Endometrial microvascular endothelial cells (primary cell): ENCODE measurements around the gene TPBGL. TPM values are rescaled to one million over a fixed set of nuclear protein-coding genes. Genes with fewer than 3 reads are reported as not detected.

Experiments used
- in situ Hi-C: cut with HindIII; loops from 2 replicates; pipeline ENCODE4 v1.10.0; 2017; ENCODE audit warnings: low sequenced_read_pairs, low pct_unique_long_range_greater_than_20kb; ENCODE audit errors: inconsistent ontology term
- total RNA-seq: library from RNA; depleted of rRNA; stranded (reverse); fragments of >200 nt; gene quantifications from one replicate; pipeline ENCODE4 v1.2.3, GENCODE V29; 2015; ENCODE audit errors: inconsistent ontology term

Gene TPBGL
- total RNA-seq, 1 donor from 2014 or later = not detected

DNA sequence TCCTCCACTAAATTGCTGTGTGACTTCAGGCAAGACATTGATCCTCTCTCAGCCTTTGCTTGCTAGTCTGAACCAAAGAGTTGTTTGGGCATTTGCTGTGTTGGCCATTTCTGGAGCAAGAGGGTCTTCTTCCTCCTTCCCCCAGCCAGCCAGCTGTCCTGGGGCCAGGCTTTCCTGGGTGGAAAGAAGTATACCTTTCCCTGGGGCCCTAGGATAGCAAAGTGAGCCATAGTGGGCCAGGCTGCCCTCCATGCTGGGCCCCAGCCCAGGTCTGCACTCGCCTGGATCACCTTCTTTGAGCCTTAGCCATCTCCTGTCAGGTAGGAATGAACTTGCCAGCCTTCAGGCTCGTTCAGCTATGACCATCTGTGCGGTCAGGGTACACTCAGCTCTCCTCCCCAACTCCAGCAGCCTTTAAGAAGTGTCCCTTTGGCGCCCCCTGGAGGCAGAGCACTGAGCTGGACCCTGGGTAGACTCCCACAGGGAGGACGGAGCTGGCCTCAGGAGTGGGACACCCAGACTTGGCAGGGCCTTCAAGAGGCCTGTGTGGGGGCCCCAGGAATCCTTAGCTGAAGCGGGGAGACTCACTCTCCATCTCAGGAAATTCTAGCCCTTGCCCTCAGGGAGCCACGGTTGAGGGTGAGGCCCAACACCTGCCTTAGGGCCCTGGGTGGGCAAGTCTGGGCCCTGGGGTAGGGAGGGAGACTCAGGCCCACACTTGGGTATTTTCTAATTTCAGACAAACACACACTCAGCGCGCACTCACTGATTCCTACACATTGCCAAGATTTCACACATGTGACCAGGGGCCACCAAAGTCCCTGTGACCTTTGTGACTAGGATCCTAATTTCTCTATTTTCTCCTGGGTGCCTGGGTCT is 35.6 kb upstream of the TPBGL start:
- in situ Hi-C loops = no loop called here

GRCh38 chr11:75205564-75206020 is 35.0 kb upstream of the TPBGL start:
- in situ Hi-C loops = no loop called here

DNA sequence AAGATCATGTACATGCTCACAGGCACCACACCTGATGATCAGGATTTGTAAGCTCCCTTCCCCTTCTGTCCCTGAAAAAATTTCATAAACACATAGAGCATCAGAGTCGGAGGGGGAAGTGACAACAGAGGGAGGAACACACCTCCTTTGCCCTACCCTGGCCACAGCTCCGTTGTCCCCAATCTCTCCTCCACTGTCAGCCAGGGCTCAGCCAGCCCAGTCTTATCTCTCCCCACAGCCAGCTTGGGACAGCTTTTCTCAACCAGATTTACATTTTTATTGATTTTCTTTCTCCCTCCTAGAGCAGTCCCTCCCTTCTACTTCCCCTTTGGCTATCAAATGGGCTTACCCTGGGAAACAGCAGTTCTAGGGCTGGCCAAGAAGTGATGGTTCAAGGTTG is 32.1 kb upstream of the TPBGL start:
- in situ Hi-C loops = no loop called here

GRCh38 chr11:75212411-75212810 is 28.2 kb upstream of the TPBGL start:
- in situ Hi-C loops = no loop called here

GRCh38 chr11:75214411-75214821 is 26.2 kb upstream of the TPBGL start:
- in situ Hi-C loops = no loop called here

GRCh38 chr11:75214843-75215242 is 25.7 kb upstream of the TPBGL start:
- in situ Hi-C loops = no loop called here

DNA sequence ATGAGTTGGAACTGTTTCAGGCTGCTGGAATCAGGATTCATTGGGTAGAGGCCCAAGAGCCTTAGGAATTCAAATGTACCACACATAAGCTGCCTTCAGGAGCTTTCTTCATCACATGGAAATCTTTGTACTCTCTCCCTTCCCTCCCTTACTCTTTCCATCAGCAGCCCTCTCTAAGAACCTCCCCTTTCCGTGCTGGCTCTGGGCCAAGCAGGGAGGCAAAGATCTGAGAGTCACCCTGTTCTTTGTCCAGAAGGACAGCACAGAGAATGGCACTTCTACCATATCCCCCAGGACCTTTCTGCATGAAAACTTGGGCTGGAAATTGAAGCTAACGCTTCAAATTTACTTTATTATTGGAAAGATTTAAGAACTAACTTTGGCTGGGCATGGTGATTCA is 20.7 kb upstream of the TPBGL start:
- in situ Hi-C loops = no loop called here

GRCh38 chr11:75223954-75224643 is 16.5 kb upstream of the TPBGL start:
- in situ Hi-C loops = no loop called here

DNA sequence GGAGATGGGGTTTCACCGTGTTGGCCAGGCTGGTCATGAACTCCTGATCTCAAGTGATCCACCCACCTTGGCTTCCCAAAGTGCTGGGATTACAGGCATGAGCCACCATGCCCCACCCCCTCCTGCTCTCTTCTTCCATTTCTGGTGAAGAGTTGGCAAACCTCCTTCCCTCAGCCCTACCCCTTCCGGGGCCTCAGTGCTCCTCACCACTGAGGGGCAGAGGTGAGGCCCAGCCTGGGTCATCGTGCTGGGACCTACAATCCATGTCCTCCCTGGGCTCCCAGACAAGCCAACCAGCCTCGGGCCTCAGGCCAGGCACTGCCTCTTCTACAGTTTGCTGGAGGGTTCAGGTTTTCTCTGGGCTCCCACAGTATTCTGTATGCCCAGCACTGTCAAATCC is 14.8 kb upstream of the TPBGL start:
- in situ Hi-C loops = loop anchor here (25.0 kb wide), 1 partner anchor 213 kb away; no protein-coding TSS in a partner anchor

- in situ Hi-C loops = loop anchor here (25.0 kb wide), 1 partner anchor 217 kb away; no protein-coding TSS in a partner anchor
These were observed 11.1 kb upstream of the TPBGL start for GRCh38 chr11:75229466-75229865.

GRCh38 chr11:75230621-75231020 is 10.0 kb upstream of the TPBGL start:
- in situ Hi-C loops = loop anchor here (25.0 kb wide), 1 partner anchor 218 kb away; no protein-coding TSS in a partner anchor

DNA sequence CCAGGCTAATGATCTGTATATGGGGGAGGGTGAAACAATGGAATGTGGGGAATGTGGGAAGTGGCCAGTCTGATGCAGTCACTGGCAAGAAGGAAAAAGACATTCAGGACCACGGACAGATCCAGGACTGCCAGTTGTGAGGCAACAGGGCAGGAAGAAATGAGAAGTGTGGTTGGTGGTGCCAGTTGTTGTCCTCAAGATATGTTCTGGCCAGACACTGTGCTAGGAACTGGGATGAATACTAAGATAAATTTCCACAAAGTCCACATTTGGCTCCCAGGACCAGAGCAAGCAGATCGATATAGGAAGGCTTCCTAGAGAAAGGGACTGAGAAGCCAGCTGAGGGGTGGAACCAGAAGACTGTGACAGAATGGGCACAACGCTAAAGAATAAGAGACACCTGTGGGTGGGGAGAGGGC is 6.8 kb upstream of the TPBGL start:
- in situ Hi-C loops = loop anchor here (25.0 kb wide), 1 partner anchor 221 kb away; no protein-coding TSS in a partner anchor

DNA sequence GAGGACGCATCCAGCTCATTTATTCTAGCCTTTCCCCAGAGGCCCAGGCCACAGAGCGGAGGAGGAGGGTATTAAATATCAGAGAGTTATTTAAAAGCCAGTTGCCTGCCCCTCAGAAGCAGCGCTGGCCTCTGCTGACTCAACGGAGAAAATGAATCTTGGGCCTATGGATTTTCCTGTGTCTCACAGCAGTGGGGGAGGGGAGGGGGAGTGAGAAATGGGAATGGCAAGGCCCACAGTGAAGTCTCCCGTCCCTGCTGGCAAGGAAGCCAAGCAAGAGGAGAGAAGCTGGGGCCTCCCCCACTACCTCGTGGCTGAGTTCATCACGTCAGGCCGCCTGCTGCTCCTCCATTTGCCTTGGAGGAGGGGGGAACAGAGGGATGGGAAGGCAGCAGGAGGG is 4.5 kb upstream of the TPBGL start:
- in situ Hi-C loops = loop anchor here (25.0 kb wide), 1 partner anchor 224 kb away; no protein-coding TSS in a partner anchor

DNA sequence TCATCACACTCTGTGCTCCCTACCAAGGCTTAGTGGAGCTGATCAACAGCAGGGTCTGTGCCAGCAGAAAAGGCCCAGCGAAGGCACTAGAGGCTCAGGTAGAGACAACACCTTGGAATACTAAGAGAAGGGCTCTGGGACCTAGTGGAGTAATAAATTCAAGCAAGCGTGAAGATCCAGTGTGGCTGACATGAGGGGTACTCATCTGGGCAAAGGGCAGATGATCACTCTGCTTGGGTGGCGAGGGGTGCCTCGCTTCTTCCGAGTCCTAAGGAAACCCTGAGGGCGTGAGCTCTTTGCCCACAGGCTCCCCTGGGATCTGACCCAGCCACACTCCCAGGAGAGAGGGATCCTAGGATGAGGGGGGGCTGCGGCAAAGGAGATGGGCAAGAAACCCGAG is 3.5 kb upstream of the TPBGL start:
- in situ Hi-C loops = loop anchor here (25.0 kb wide), 1 partner anchor 225 kb away; no protein-coding TSS in a partner anchor

DNA sequence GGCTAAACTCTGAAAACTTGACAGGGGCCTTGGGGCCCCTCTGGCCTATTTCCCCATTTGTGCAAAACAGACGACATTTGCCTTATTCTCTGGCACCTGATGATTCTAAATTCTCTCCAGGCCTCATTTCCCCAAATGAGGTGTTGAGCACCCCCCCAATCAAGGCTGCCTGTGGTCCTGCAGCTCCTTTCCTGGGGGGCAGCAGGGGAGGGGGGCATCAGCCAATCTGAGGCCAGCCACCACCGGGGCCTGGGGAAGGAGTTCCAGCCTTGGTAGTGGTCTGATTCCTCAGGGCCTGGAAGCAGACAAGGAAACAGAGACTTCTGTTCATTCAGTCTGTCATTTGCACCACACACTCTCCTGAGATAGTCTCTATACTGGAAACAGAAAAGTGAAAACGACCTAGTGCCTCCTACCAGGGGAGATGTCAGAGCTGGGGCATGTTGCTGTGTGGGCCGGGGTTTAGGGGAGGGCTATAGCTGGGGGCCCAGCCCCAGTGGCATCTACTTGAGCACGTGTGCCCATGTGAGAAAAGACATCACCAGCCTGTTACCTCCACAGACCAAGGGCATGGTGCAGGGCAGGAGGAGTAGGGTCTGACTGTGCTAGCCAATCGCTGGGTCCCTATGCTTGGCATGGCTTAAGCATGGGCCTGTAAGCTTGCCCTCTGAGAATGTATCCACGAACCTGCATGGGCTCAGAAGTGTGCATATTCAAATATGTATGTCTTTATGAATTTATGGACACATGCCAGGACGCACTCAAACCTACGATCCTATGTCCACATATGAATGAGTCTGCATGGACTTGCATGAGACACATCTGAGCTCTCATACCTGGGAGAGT is 1.8 kb upstream of the TPBGL start:
- in situ Hi-C loops = loop anchor here (25.0 kb wide), 1 partner anchor 227 kb away; no protein-coding TSS in a partner anchor

- in situ Hi-C loops = loop anchor here (25.0 kb wide), 1 partner anchor 227 kb away; no protein-coding TSS in a partner anchor
These were observed 863 bp upstream of the TPBGL start for GRCh38 chr11:75239531-75240290.

GRCh38 chr11:75241036-75241905 is 697 bp downstream of the TPBGL start:
- in situ Hi-C loops = loop anchor here (25.0 kb wide), 1 partner anchor 229 kb away; no protein-coding TSS in a partner anchor
